Mesothelial cell of epicardium (in vitro differentiated cells): ENCODE measurements around the gene ABCC9. TPM values are rescaled to one million over a fixed set of nuclear protein-coding genes. Genes with fewer than 3 reads are reported as not detected.

Experiments used
- DNase-seq, 2 experiments: peaks; one replicate each; pipeline ENCODE4 v3.0.0; 2021; ENCODE audit warnings: low spot score in 2 of 2; ENCODE audit not compliant: unreplicated experiment in 2 of 2
- H3K27ac Mint-ChIP-seq: 2 replicates; pipeline ENCODE4 v1.8.0; 2021; ENCODE audit warnings: mixed read lengths
- H3K27me3 Mint-ChIP-seq: 2 replicates; pipeline ENCODE4 v1.8.0; 2021; ENCODE audit warnings: low read depth, mixed read lengths
- H3K36me3 Mint-ChIP-seq: 2 replicates; pipeline ENCODE4 v1.8.0; 2021; ENCODE audit warnings: mixed read lengths
- H3K4me1 Mint-ChIP-seq: 2 replicates; pipeline ENCODE4 v1.8.0; 2021; ENCODE audit warnings: mixed read lengths
- H3K4me3 Mint-ChIP-seq: 2 replicates; pipeline ENCODE4 v1.8.0; 2021; ENCODE audit warnings: mild to moderate bottlenecking, moderate library complexity, mixed read lengths
- H3K9me3 Mint-ChIP-seq: 2 replicates; pipeline ENCODE4 v1.8.0; 2021; ENCODE audit warnings: mixed read lengths
- total RNA-seq: library from RNA; stranded (reverse); gene quantifications from 3 replicates; pipeline ENCODE4 v1.2.1, GENCODE V29; 2021
- TF ChIP-seq, protein P1 (sequence below): fragments of 200-600 bp; sonication (generic); IDR thresholded peaks from one replicate; pipeline ENCODE4 v1.5.0; 2021; ENCODE audit warnings: antibody characterized with exemption; ENCODE audit not compliant: unreplicated experiment

The ABCC9 gene
- total RNA-seq, 1 donor from 2014 or later: 1.4 TPM

DNA sequence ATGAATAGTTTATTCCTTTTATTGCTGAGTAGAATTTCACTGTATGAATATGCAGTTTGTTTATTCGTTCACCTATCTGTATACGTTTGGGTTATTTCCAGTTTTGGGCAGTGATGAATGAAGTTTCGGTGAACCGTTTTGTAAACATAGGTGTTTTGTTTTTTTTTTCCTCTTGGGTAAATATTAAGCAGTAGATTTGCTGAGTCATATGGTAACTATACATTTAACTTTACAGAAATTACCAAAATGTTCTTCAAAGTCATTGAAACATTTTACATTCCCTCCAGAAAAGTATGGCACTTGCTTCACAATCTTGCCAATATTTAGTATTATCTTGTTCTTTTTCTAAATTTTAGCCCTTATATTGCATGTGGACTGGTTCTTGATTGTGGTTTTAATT is 3.8 kb upstream of the ABCC9 start:
- TF ChIP-seq, protein P1, sequence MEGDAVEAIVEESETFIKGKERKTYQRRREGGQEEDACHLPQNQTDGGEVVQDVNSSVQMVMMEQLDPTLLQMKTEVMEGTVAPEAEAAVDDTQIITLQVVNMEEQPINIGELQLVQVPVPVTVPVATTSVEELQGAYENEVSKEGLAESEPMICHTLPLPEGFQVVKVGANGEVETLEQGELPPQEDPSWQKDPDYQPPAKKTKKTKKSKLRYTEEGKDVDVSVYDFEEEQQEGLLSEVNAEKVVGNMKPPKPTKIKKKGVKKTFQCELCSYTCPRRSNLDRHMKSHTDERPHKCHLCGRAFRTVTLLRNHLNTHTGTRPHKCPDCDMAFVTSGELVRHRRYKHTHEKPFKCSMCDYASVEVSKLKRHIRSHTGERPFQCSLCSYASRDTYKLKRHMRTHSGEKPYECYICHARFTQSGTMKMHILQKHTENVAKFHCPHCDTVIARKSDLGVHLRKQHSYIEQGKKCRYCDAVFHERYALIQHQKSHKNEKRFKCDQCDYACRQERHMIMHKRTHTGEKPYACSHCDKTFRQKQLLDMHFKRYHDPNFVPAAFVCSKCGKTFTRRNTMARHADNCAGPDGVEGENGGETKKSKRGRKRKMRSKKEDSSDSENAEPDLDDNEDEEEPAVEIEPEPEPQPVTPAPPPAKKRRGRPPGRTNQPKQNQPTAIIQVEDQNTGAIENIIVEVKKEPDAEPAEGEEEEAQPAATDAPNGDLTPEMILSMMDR: no peak
- Mint-ChIP-seq H3K4me1 (peaks cover 16% of the 10 kb centered on the region), H3K27me3 (peaks cover 52% of the 10 kb centered on the region), H3K9me3 (peaks cover 46% of the 10 kb centered on the region), H3K36me3 (no peaks in the 10 kb centered on the region), H3K27ac (no peak overlapping the region), H3K4me3 (no peak overlapping the region)
- no peak for DNase-seq

DNA sequence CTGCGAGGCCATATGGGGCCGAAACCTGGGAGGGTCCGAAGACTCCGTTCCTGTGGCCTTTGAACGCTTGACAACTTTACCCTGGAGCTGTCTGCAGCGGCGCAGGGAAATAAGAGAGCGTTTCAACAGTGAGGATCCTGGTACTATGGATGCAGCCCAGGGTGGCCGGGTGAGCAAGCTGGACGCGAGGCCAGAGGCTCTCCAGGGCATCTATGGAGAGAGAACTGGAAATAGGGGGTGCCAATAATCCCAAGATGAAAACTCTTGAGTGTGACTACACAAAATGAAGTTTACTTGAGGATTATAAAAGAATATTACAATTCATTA is 1.1 kb upstream of the ABCC9 start:
- DNase-seq: no peak
- TF ChIP-seq, protein P1: no peak
- Mint-ChIP-seq H3K27me3 (peaks cover 79% of the 10 kb centered on the region), H3K4me1 (peaks cover 16% of the 10 kb centered on the region), H3K36me3 (no peaks in the 10 kb centered on the region), H3K27ac (no peak overlapping the region), H3K4me3 (no peak overlapping the region), H3K9me3 (peaks cover 27% of the 10 kb centered on the region)

DNA sequence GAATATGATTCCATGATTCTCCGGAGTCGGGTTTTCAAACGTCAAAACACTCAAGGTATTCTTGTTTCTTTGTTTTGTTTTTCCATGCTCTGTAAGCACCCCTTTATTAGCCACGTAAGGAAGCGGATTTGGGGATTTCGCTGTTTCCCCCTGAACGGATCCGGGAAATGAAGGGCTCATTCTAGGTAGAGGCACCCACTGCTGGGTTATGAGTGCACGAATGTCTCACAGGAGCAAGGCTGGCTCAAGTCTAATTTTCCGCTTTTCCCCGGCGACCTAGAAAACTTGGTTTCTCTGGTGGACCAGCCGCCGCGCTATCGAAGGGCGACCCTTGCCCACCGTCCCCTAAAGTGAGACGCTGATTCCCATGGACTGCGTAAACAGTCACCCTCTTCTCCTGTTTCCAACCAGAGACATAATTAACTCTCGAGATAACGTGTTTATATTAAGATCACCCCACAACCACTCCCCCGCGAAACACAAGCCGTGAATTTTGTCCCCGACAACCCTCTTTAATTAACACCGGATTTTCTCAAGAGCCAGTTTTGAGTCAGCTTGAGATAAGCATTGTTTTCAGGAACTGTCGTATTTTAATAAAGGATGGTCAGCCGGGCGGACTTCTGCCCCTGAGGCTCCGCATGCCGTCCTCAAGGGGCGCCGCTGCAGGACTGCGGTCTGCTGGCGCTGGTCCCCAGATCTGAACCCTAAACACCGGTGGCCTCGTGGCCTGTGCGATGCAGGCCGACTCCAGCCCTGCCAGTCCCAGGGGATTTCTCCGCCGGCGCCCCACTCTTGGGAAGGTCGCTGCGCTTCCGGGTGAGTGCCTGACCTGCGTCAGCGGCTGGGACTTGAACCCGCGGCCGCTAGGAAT is 515 bp upstream of the ABCC9 start:
- peaks cover 16% of the 10 kb centered on the region for H3K4me1 Mint-ChIP-seq
- H3K4me3 Mint-ChIP-seq: peak overlapping the region; percentile 67
- H3K27me3 Mint-ChIP-seq: peaks cover 85% of the 10 kb centered on the region
- H3K36me3 Mint-ChIP-seq: no peaks in the 10 kb centered on the region
- TF ChIP-seq, protein P1: no peak
- peak overlapping the region; percentile 6 for H3K27ac Mint-ChIP-seq
- no peak for DNase-seq
- H3K9me3 Mint-ChIP-seq: peaks cover 22% of the 10 kb centered on the region

DNA sequence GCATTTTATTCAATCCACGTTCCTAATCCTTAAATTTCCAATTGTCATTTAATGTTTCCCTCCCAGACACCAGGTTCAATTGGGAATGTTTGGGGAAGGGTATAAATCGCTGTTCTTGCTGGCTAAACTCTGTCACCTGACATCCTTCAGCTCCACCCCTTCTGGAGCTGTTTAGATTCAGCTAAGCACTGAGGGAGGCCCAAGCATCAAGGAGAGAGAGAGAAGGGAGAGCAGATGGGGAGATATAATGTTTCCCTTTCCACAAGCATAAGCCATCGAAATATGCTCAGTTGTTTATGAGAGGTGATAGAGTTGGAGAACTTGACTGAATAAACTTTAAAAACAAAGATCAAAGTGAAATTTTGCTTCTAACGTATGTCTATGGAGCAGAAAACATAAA is 1.8 kb downstream of the ABCC9 start:
- peaks cover 16% of the 10 kb centered on the region for H3K4me1 Mint-ChIP-seq
- TF ChIP-seq, protein P1: no peak
- no peaks in the 10 kb centered on the region for H3K36me3 Mint-ChIP-seq
- H3K27me3 Mint-ChIP-seq: peaks cover 90% of the 10 kb centered on the region
- H3K27ac Mint-ChIP-seq: no peak overlapping the region
- peaks cover 5% of the 10 kb centered on the region for H3K9me3 Mint-ChIP-seq
- no peak for DNase-seq
- H3K4me3 Mint-ChIP-seq: no peak overlapping the region

DNA sequence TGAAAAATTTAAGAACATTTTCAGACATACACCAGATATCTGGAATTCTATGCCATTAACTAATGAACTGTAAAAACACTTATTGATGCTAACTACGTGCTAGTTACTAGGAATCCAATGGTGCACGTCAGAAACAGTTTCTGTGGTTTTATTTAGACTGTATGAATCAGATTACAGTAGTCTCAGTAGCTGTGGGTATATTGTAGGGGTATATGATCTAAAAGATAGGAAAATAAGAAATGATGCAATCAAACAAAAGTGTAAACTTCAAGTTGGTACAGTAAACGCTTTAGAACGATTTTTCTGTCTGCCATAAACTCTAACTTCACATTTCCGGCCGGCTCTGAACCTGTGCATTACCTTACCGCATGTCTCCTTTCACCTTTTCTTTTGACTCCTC is 2.3 kb downstream of the ABCC9 start:
- Mint-ChIP-seq H3K36me3 (no peaks in the 10 kb centered on the region), H3K27ac (no peak overlapping the region), H3K9me3 (peaks cover 1% of the 10 kb centered on the region), H3K4me3 (no peak overlapping the region), H3K4me1 (peaks cover 16% of the 10 kb centered on the region), H3K27me3 (peaks cover 92% of the 10 kb centered on the region)
- no peak for DNase-seq
- TF ChIP-seq, protein P1: no peak
